Rectal smooth muscle tissue (tissue), 1 donor: Measurements from ENCODE around the gene TARM1.

Experiments used
- H3K27ac ChIP-seq: one replicate; pipeline ENCODE4 v1.7.0; 2013; ENCODE audit warnings: low read depth, low read length, inconsistent platforms
- H3K27me3 ChIP-seq: one replicate; pipeline ENCODE4 v1.7.0; 2013; ENCODE audit warnings: low read length; ENCODE audit not compliant: control insufficient read depth, insufficient read depth
- H3K36me3 ChIP-seq: one replicate; pipeline ENCODE4 v1.7.0; 2013; ENCODE audit warnings: low read length; ENCODE audit not compliant: control insufficient read depth, insufficient read depth
- H3K4me1 ChIP-seq: one replicate; pipeline ENCODE4 v1.7.0; 2013; ENCODE audit warnings: low read length; ENCODE audit not compliant: control insufficient read depth, insufficient read depth
- H3K4me3 ChIP-seq: one replicate; pipeline ENCODE4 v1.7.0; 2013; ENCODE audit warnings: low read length
- H3K9ac ChIP-seq: one replicate; pipeline ENCODE4 v1.7.0; 2013; ENCODE audit warnings: low read length

TARM1 gene

DNA sequence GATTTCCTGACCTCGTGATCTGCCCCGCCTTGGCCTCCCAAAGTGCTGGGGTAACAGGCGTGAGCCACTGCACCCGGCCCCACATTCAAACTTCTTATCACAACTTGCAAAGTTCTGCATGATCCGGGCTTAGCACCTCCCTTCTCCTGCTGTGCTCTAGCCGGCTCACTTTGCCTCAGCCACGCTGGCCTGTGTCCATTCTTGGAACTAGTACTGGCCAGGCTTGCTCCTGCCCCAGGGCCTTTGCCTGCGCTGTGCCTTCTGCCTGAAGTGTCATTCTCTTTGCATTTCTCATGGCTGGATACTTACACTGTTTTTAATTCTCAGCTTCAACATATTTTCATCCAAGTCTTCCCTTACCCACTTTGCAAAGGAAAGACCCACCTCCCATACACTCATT lies 59.8 kb downstream of the TARM1 start:
- H3K4me1 ChIP-seq: no peaks in the 10 kb centered on the region
- no peak overlapping the region for H3K27ac ChIP-seq

More for the DNA sequence above, 59.8 kb downstream of the TARM1 start:
- H3K4me3 ChIP-seq: no peak overlapping the region
- no peak overlapping the region for H3K9ac ChIP-seq
- peaks cover 3% of the 10 kb centered on the region for H3K27me3 ChIP-seq
- H3K36me3 ChIP-seq: no peaks in the 10 kb centered on the region
